Esophagus muscularis mucosa (tissue), 4 donors: Measurements from ENCODE around the gene SRD5A2. TPM values are rescaled to one million over a fixed set of nuclear protein-coding genes. Genes with fewer than 3 reads are reported as not detected.

Source experiments
- DNase-seq: peaks from one replicate; pipeline ENCODE4 v3.0.0-alpha.2; 2017; ENCODE audit errors: extremely low spot score
- H3K27ac ChIP-seq, 4 donors: fragments of 200-600 bp; sonication (generic); replicated peaks in 1 of 4; 1 replicate in 3 of 4; 2 replicates in 1 of 4; pipeline ENCODE4 v1.5.1; 2016 to 2019; ENCODE audit warnings: mild to moderate bottlenecking in 1 of 4
- H3K27me3 ChIP-seq, 4 donors: fragments of 200-600 bp; sonication (generic); one replicate each; pipeline versions ENCODE4 v1.5.1 to v1.6.0; 2016 to 2019
- H3K36me3 ChIP-seq, 4 donors: fragments of 200-600 bp; sonication (generic); one replicate each; pipeline ENCODE4 v1.5.1; 2016 to 2019
- H3K4me1 ChIP-seq, 4 donors: fragments of 200-600 bp; sonication (generic); one replicate each; pipeline ENCODE4 v1.5.1; 2016 to 2019
- H3K4me3 ChIP-seq, 4 donors: fragments of 200-600 bp; sonication (generic); 1 replicate in 2 of 4; 2 replicates in 2 of 4; pipeline ENCODE4 v1.5.1; 2016 to 2019; ENCODE audit warnings: mild to moderate bottlenecking in 4 of 4, moderate library complexity in 1 of 4
- H3K9me3 ChIP-seq, 4 donors: fragments of 200-600 bp; sonication (generic); 1 replicate in 3 of 4; 2 replicates in 1 of 4; pipeline ENCODE4 v1.5.1; 2016 to 2019
- CTCF ChIP-seq, 3 experiments: fragments of 200-600 bp in 2 of 3; fragments of 450-650 bp in 1 of 3; sonication (generic) in 2 of 3; IDR thresholded peaks; one replicate each; pipeline ENCODE4 v1.5.1; 2017 to 2019; ENCODE audit warnings: antibody characterized with exemption in 3 of 3, mild to moderate bottlenecking in 2 of 3, moderate library complexity in 1 of 3
- EP300 ChIP-seq: sonication (generic); formaldehyde crosslinking; IDR thresholded peaks from one replicate; pipeline ENCODE4 v1.6.1; 2017; ENCODE audit warnings: antibody characterized with exemption
- POLR2A ChIP-seq: fragments of 450-650 bp; IDR thresholded peaks from one replicate; pipeline ENCODE4 v1.6.1; 2017; ENCODE audit warnings: antibody characterized with exemption, moderate library complexity, mild to moderate bottlenecking, low read depth
- POLR2AphosphoS5 ChIP-seq, 2 donors: sonication (generic); formaldehyde crosslinking; IDR thresholded peaks; one replicate each; pipeline ENCODE4 v1.6.1; 2017; ENCODE audit warnings: antibody characterized with exemption in 2 of 2
- WGBS: methylation state at CpG from one replicate; pipeline ENCODE4 v1.1.5; 2018; 5-methylcytosine and 5-hydroxymethylcytosine counted together
- intact Hi-C: fragments of 100-400 bp; cut with DNase I; formaldehyde crosslinking; loops from one replicate; pipeline ENCODE4 v1.15.1; 2023
- total RNA-seq, 4 donors: library from RNA; depleted of rRNA; stranded (reverse); fragments of >200 nt; gene quantifications; one replicate each; pipeline versions ENCODE4 v1.1.0 to v1.2.1, GENCODE V29; 2016

The SRD5A2 gene
- total RNA-seq, 4 donors from 2014 or later: 0.06 TPM; not detected in 3

- no peak for DNase-seq
- no peaks in the 10 kb centered on the region for H3K27me3 ChIP-seq
- TF ChIP-seq CTCF (IDR thresholded peaks at IDR 0.05): no peak
- TF ChIP-seq POLR2A: no peak
- no peak for TF ChIP-seq EP300
- no peak for TF ChIP-seq POLR2AphosphoS5 (IDR thresholded peaks at IDR 0.05)
- no peaks in the 10 kb centered on the region for H3K36me3 ChIP-seq
- no peaks in the 10 kb centered on the region for H3K4me1 ChIP-seq
- intact Hi-C loops: loop anchor here (10.0 kb wide), 1 partner anchor 811 kb away; no protein-coding TSS in a partner anchor
- no peak overlapping the region for H3K4me3 ChIP-seq
- 52% methylated on average over 5 of the region's 5 CpGs for WGBS
- H3K9me3 ChIP-seq: no peaks in the 10 kb centered on the region
- no peak overlapping the region for H3K27ac ChIP-seq
Measured at GRCh38 chr2:31525876-31526275, 54.9 kb downstream of the SRD5A2 start.

GRCh38 chr2:31524592-31524991 is 56.1 kb downstream of the SRD5A2 start:
- WGBS: 85% methylated on average over 4 of the region's 4 CpGs
- no peaks in the 10 kb centered on the region for H3K9me3 ChIP-seq
- no peak for DNase-seq
- no peak for TF ChIP-seq CTCF (IDR thresholded peaks at IDR 0.05)
- TF ChIP-seq POLR2A: no peak
- no peak for TF ChIP-seq EP300
- no peak for TF ChIP-seq POLR2AphosphoS5 (IDR thresholded peaks at IDR 0.05)
- H3K4me1 ChIP-seq: no peaks in the 10 kb centered on the region
- H3K27ac ChIP-seq: no peak overlapping the region
- H3K36me3 ChIP-seq: no peaks in the 10 kb centered on the region
- intact Hi-C loops: loop anchor here (10.0 kb wide), 1 partner anchor 810 kb away; no protein-coding TSS in a partner anchor
- H3K27me3 ChIP-seq: no peaks in the 10 kb centered on the region
- no peak overlapping the region for H3K4me3 ChIP-seq

GRCh38 chr2:31523871-31524492 is 56.8 kb downstream of the SRD5A2 start:
- peak; percentile 87 for DNase-seq
- intact Hi-C loops: loop anchor here (10.0 kb wide), 1 partner anchor 809 kb away; no protein-coding TSS in a partner anchor
- Histone ChIP-seq H3K9me3 (no peaks in the 10 kb centered on the region), H3K27ac (no peak overlapping the region), H3K27me3 (no peaks in the 10 kb centered on the region), H3K36me3 (no peaks in the 10 kb centered on the region), H3K4me3 (no peak overlapping the region), H3K4me1 (no peaks in the 10 kb centered on the region)
- 29% methylated on average over 8 of the region's 8 CpGs for WGBS
- TF ChIP-seq POLR2A: no peak
- peak; percentile 36 to 60 (median 45) for TF ChIP-seq CTCF (IDR thresholded peaks at IDR 0.05)
- no peak for TF ChIP-seq EP300
- no peak for TF ChIP-seq POLR2AphosphoS5 (IDR thresholded peaks at IDR 0.05)

- TF ChIP-seq EP300: no peak
- no peak for TF ChIP-seq POLR2A
- no peak for TF ChIP-seq CTCF (IDR thresholded peaks at IDR 0.05)
- TF ChIP-seq POLR2AphosphoS5 (IDR thresholded peaks at IDR 0.05): no peak
- Histone ChIP-seq H3K4me1 (no peaks in the 10 kb centered on the region), H3K27ac (no peak overlapping the region), H3K4me3 (no peak overlapping the region), H3K36me3 (no peaks in the 10 kb centered on the region), H3K27me3 (no peaks in the 10 kb centered on the region), H3K9me3 (no peaks in the 10 kb centered on the region)
- intact Hi-C loops: loop anchor here (10.0 kb wide), 1 partner anchor 808 kb away; no protein-coding TSS in a partner anchor
- 87% methylated on average over 4 of the region's 4 CpGs for WGBS
- DNase-seq: peak; percentile 26
Measured at GRCh38 chr2:31522786-31523185, 58.0 kb downstream of the SRD5A2 start.
